Hepatocyte (in vitro differentiated cells): ENCODE measurements around the gene SNAPC2.

Experiments
- CTCF ChIP-seq: fragments of 200-600 bp; sonication (generic); IDR thresholded peaks from 2 replicates; pipeline ENCODE4 v1.5.1; 2016; ENCODE audit warnings: antibody characterized with exemption, mild to moderate bottlenecking; ENCODE audit not compliant: poor library complexity
- EZH2phosphoT487 ChIP-seq: fragments of 200-600 bp; sonication (generic); IDR thresholded peaks from one replicate; pipeline ENCODE4 v1.6.1; 2018; ENCODE audit warnings: antibody characterized with exemption, mild to moderate bottlenecking, low read depth, moderate library complexity; ENCODE audit not compliant: unreplicated experiment, severe bottlenecking

GRCh38 chr19:7874897-7875273, 45.3 kb upstream of the SNAPC2 start:
- no peak for TF ChIP-seq CTCF
- TF ChIP-seq EZH2phosphoT487, result no peak
